ENCODE data around the gene PCSK5. TPM values are rescaled to one million over a fixed set of nuclear protein-coding genes. Genes with fewer than 3 reads are reported as not detected.

Gene PCSK5
- total and polyA plus RNA-seq, 2 of the 8 experiments (the other 6 are each of a cell fraction or from before 2014, with no cell fraction given): 5.5 to 10.7 TPM

GRCh38 chr9:76082057-76082456 is 191.6 kb downstream of the PCSK5 start:
- Histone ChIP-seq H3K9me3 (ENCODE audit: insufficient read depth in 2 of 2, low read depth in 1 of 2, low read length in 1 of 2) (0 out of 4 replicates have a peak, but pooled peaks cover 0 to 2% of the 10 kb centered on the region in 2 experiments), H4K20me1 (replicated peaks in 1 of 2; ENCODE audit: control insufficient read depth in 1 of 2, insufficient read depth in 2 of 2, low read length in 2 of 2) (peaks cover 0 to 1% of the 10 kb centered on the region in 2 experiments), H2BK15ac (ENCODE audit: low read length) (no peak overlapping the region), H2AK5ac (ENCODE audit: low read depth, low read length) (no peak overlapping the region), H3K23ac (ENCODE audit: insufficient read length) (no peak overlapping the region), H2BK120ac (replicated peaks; ENCODE audit: low read depth, low read length) (no peak overlapping the region), H2AFZ (ENCODE audit: low read length) (no peak overlapping the region), H3K27me3 (replicated peaks in 1 of 4; ENCODE audit: control insufficient read depth in 3 of 4, extremely low read depth in 1 of 4, insufficient read depth in 3 of 4, low read length in 3 of 4) (no peaks in the 10 kb centered on the region), H3K4me3 (ENCODE audit: extremely low read depth in 1 of 4, insufficient read depth in 2 of 4, low read depth in 3 of 4, low read length in 4 of 4) (no peak overlapping the region), H3K23me2 (ENCODE audit: low read depth, low read length) (no peaks in the 10 kb centered on the region), H3K56ac (replicated peaks; ENCODE audit: insufficient read length, low read depth, low read length) (no peak overlapping the region), H4K91ac (replicated peaks; ENCODE audit: insufficient read length, low read length) (no peak overlapping the region), H3K9ac (replicated peaks in 1 of 4; ENCODE audit: extremely low read depth in 1 of 4, low read depth in 3 of 4, low read length in 3 of 4) (no peak overlapping the region), H3K14ac (ENCODE audit: insufficient read length) (no peak overlapping the region), H2BK12ac (ENCODE audit: low read depth, low read length) (no peak overlapping the region), H3K4me1 (replicated peaks in 1 of 4; ENCODE audit: control insufficient read depth in 3 of 4, insufficient read depth in 4 of 4, low read length in 3 of 4) (no peaks in the 10 kb centered on the region), H3K18ac (ENCODE audit: extremely low read depth, low read length) (no peak overlapping the region), H3K4me2 (ENCODE audit: insufficient read depth in 1 of 2, low read depth in 2 of 2, low read length in 2 of 2) (no peak overlapping the region), H2BK5ac (ENCODE audit: low read depth, low read length) (no peak overlapping the region), H3K27ac (ENCODE audit: low read depth, low read length) (no peak overlapping the region), H2BK20ac (ENCODE audit: low read length) (no peak overlapping the region), H4K5ac (ENCODE audit: insufficient read length, low read depth, low read length) (no peak overlapping the region), H3K79me2 (ENCODE audit: control insufficient read depth in 1 of 2, insufficient read depth in 2 of 2, low read length in 2 of 2) (no peaks in the 10 kb centered on the region), H3K79me1 (ENCODE audit: low read depth, low read length) (no peaks in the 10 kb centered on the region), H3K36me3 (ENCODE audit: control insufficient read depth in 2 of 4, insufficient read depth in 4 of 4, low read length in 3 of 4) (peaks cover 0 to 3% (median 0%) of the 10 kb centered on the region in 4 experiments; a peak in 1 of 8 replicates), H4K8ac (ENCODE audit: extremely low read depth, insufficient read depth, low read length) (no peak overlapping the region), H3K4ac (replicated peaks; ENCODE audit: insufficient read length, low read depth, low read length) (no peak overlapping the region)
- ChIA-PET POLR2A (ENCODE audit: partially characterized antibody) (no interaction called here), CTCF (ENCODE audit: partially characterized antibody) (interaction anchor here (0.6 kb wide), 2 partner anchors 41 to 760 kb away, joined by 3 to 4 read pairs; no protein-coding TSS in a partner anchor)
- no peak for DNase-seq (ENCODE audit: low read depth in 1 of 2, low spot score in 2 of 2)
- FAIRE-seq: no peak
- no peak for TF ChIP-seq CHD2 (IDR thresholded peaks at IDR 0.05; ENCODE audit: low read length)
- no peak for TF ChIP-seq SP1 (IDR thresholded peaks at IDR 0.05; ENCODE audit: low read depth, low read length)
- no peak for TF ChIP-seq FOSL1 (IDR thresholded peaks at IDR 0.05; ENCODE audit: insufficient read depth, low read depth, low read length)
- no peak for TF ChIP-seq CEBPB (IDR thresholded peaks at IDR 0.05; ENCODE audit: low read depth, low read length)
- TF ChIP-seq POU5F1 (IDR thresholded peaks at IDR 0.05; ENCODE audit: low read depth, low read length): no peak
- TF ChIP-seq BACH1 (IDR thresholded peaks at IDR 0.05; ENCODE audit: low read length): no peak
- TF ChIP-seq CBX8 (IDR thresholded peaks at IDR 0.05; ENCODE audit: borderline replicate concordance, low read depth, low read length): no peak
- no peak for TF ChIP-seq MAFK (IDR thresholded peaks at IDR 0.05; ENCODE audit: low read depth, low read length)
- no peak for TF ChIP-seq KDM1A (IDR thresholded peaks at IDR 0.05; ENCODE audit: borderline replicate concordance, low read length)
- TF ChIP-seq ATF2 (IDR thresholded peaks at IDR 0.05; ENCODE audit: low read length): no peak
- no peak for TF ChIP-seq ASH2L (IDR thresholded peaks at IDR 0.05; ENCODE audit: low read length)
